DND-41 (cell line): ENCODE measurements around the gene IFNL1.

Experiments
- ATAC-seq: fragments of 200-7000 bp; cut with Tn5 transposase; 3 replicates; pipeline ENCODE4 v1.9.1; 2021; ENCODE audit warnings: low read depth; ENCODE audit not compliant: insufficient read depth
- DNase-seq: peaks from one replicate; pipeline ENCODE4 v3.0.0-alpha.2; 2020
- H2AFZ ChIP-seq: 2 replicates; pipeline ENCODE4 v1.6.0; 2012; ENCODE audit warnings: low read depth, low read length
- H3K27ac ChIP-seq: 2 replicates; pipeline ENCODE4 v1.5.1; 2012; ENCODE audit warnings: low read length, inconsistent platforms
- H3K27me3 ChIP-seq: fragments of 200-600 bp; sonication (generic); 2 replicates; pipeline ENCODE4 v1.6.0; 2012; ENCODE audit warnings: low read length, mild to moderate bottlenecking, inconsistent platforms; ENCODE audit not compliant: insufficient read depth, poor library complexity
- H3K36me3 ChIP-seq: 2 replicates; pipeline ENCODE4 v1.5.1; 2012; ENCODE audit warnings: low read length, inconsistent platforms; ENCODE audit not compliant: insufficient read depth
- H3K4me1 ChIP-seq: 2 replicates; pipeline ENCODE4 v1.5.1; 2012; ENCODE audit warnings: mild to moderate bottlenecking, low read length; ENCODE audit not compliant: insufficient read depth
- H3K4me2 ChIP-seq: 2 replicates; pipeline ENCODE4 v1.6.0; 2012; ENCODE audit warnings: mild to moderate bottlenecking, moderate library complexity, low read length, inconsistent platforms; ENCODE audit not compliant: insufficient read depth
- H3K4me3 ChIP-seq, 2 experiments: fragments of 200-600 bp in 1 of 2; shearing (Covaris generic) in 1 of 2; 2 replicates each; pipeline ENCODE4 v1.5.1; 2012 to 2016; ENCODE audit warnings: inconsistent platforms in 2 of 2, low read length in 2 of 2, mild to moderate bottlenecking in 2 of 2, low read depth in 1 of 2, moderate library complexity in 1 of 2
- H3K79me2 ChIP-seq: 2 replicates; pipeline ENCODE4 v1.6.0; 2012; ENCODE audit warnings: low read length, inconsistent platforms; ENCODE audit not compliant: insufficient read depth
- H3K9ac ChIP-seq: 2 replicates; pipeline ENCODE4 v1.6.0; 2012; ENCODE audit warnings: low read depth, mild to moderate bottlenecking, inconsistent platforms, low read length, moderate library complexity
- H3K9me3 ChIP-seq: 2 replicates; pipeline ENCODE4 v1.5.1; 2012; ENCODE audit warnings: low read length, moderate library complexity, mild to moderate bottlenecking, inconsistent platforms; ENCODE audit not compliant: insufficient read depth, severe bottlenecking
- H4K20me1 ChIP-seq: 2 replicates; pipeline ENCODE4 v1.6.0; 2012; ENCODE audit warnings: low read length; ENCODE audit not compliant: insufficient read depth
- CTCF ChIP-seq: IDR thresholded peaks from 2 replicates; pipeline ENCODE4 v1.5.1; 2012; ENCODE audit warnings: borderline replicate concordance, low read length, moderate library complexity, mild to moderate bottlenecking; ENCODE audit not compliant: poor library complexity, severe bottlenecking; ENCODE audit errors: extremely low read depth
- EZH2 ChIP-seq: IDR thresholded peaks from 3 replicates; pipeline ENCODE4 v1.6.1; 2012; ENCODE audit warnings: borderline replicate concordance, low read depth, mild to moderate bottlenecking, moderate library complexity, low read length, inconsistent platforms; ENCODE audit not compliant: severe bottlenecking

IFNL1 gene

GRCh38 chr19:39296906-39297305 is 699 bp downstream of the IFNL1 start:
- ATAC-seq = no peak
- no peaks in the 10 kb centered on the region for H3K36me3 ChIP-seq
- no peak for DNase-seq
- no peaks in the 10 kb centered on the region for H3K79me2 ChIP-seq
- no peak overlapping the region for H3K9ac ChIP-seq
- H2AFZ ChIP-seq = no peak overlapping the region; the same call in 1 of the 2 replicates
- TF ChIP-seq EZH2 (no peak), CTCF (no peak)
- H3K4me2 ChIP-seq = no peak overlapping the region
- no peaks in the 10 kb centered on the region for H4K20me1 ChIP-seq
- H3K27me3 ChIP-seq = no peaks in the 10 kb centered on the region
- H3K27ac ChIP-seq = no peak overlapping the region
- no peak overlapping the region for H3K4me3 ChIP-seq
- H3K9me3 ChIP-seq = no peaks in the 10 kb centered on the region
- no peaks in the 10 kb centered on the region for H3K4me1 ChIP-seq

- Histone ChIP-seq H2AFZ (no peak overlapping the region), H3K79me2 (no peaks in the 10 kb centered on the region), H3K4me1 (no peaks in the 10 kb centered on the region), H3K27ac (no peak overlapping the region), H3K27me3 (no peaks in the 10 kb centered on the region), H3K4me2 (no peak overlapping the region), H3K4me3 (no peak overlapping the region), H3K9ac (no peak overlapping the region), H4K20me1 (no peaks in the 10 kb centered on the region), H3K36me3 (no peaks in the 10 kb centered on the region), H3K9me3 (no peaks in the 10 kb centered on the region)
- TF ChIP-seq EZH2 (no peak), CTCF (no peak)
- peak; percentile 81 for ATAC-seq
- peak; percentile 37 for DNase-seq
Observed at GRCh38 chr19:39297931-39298634, 1.9 kb downstream of the IFNL1 start.

GRCh38 chr19:39299404-39299803 is 3.2 kb downstream of the IFNL1 start:
- H3K9me3 ChIP-seq = no peaks in the 10 kb centered on the region
- H2AFZ ChIP-seq = no peak overlapping the region
- no peak overlapping the region for H3K9ac ChIP-seq
- H3K4me1 ChIP-seq = no peaks in the 10 kb centered on the region
- H3K27ac ChIP-seq = no peak overlapping the region
- DNase-seq (no peak), ATAC-seq (no peak)
- no peak overlapping the region for H3K4me3 ChIP-seq
- H3K36me3 ChIP-seq = no peaks in the 10 kb centered on the region
- no peaks in the 10 kb centered on the region for H3K79me2 ChIP-seq
- no peaks in the 10 kb centered on the region for H4K20me1 ChIP-seq
- no peaks in the 10 kb centered on the region for H3K27me3 ChIP-seq
- H3K4me2 ChIP-seq = no peak overlapping the region
- TF ChIP-seq CTCF (no peak), EZH2 (no peak)

- no peak overlapping the region for H3K27ac ChIP-seq
- TF ChIP-seq EZH2 = no peak
- no peak for TF ChIP-seq CTCF
- no peak overlapping the region for H3K4me2 ChIP-seq
- no peaks in the 10 kb centered on the region for H3K9me3 ChIP-seq
- H3K4me1 ChIP-seq = no peaks in the 10 kb centered on the region
- ATAC-seq (no peak), DNase-seq (no peak)
- H3K4me3 ChIP-seq = no peak overlapping the region
- H2AFZ ChIP-seq = no peak overlapping the region
- H3K27me3 ChIP-seq = no peaks in the 10 kb centered on the region
- H3K36me3 ChIP-seq = no peaks in the 10 kb centered on the region
- H4K20me1 ChIP-seq = no peaks in the 10 kb centered on the region
- H3K79me2 ChIP-seq = no peaks in the 10 kb centered on the region
- no peak overlapping the region for H3K9ac ChIP-seq
Observed at GRCh38 chr19:39299832-39300231, 3.6 kb downstream of the IFNL1 start.
